NCI-H1694 treated with DMSO at 0.1 percent for 48 hours (cell line): ENCODE measurements around the gene IL12RB1.
A peak's percentile ranks its signal among the peaks of the same experiment; 100 is the strongest.
"Not testable (repeated sequence)": the region's sequence is repeated elsewhere in the genome, so short reads cannot be mapped to it uniquely, and the experiment has no call there.

ENCODE experiments used
- DNase-seq: peaks from one replicate; lab custom pipeline; 2025; lab: John Stamatoyannopoulos, UW

IL12RB1 gene

GRCh38 chr19:18112989-18113478 is 26.3 kb upstream of the IL12RB1 start:
- DNase-seq, result peak; percentile 70

DNA sequence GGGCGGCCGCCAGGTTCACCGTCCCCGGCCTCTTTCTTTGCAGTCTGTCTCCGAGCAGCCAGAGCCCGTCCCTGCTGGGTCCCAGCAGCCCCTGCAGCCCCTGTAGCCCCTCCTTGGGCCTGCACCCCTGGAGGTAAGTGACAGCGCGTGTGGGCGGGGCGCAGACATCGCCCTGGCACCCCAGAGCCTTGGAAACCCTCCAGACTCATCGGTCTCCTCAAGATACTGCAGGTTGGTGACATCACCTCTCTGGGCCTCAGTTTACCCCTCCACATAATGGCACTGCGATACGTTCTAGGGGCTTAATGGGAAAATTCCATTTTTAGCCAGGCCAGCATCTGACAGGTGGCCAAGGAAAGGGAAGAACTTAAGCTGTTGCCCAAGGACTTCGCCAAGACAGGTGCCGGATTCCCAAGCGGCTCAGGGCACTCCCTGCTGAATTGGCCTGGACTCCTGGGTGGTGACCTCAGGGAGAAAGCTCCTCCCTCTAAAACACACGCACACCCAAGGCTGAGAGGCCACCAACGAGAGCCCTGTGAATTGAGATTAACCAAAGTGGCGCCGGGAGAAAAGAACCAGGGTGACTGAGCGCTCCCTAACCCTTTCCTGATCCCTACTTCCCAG is 24.0 kb upstream of the IL12RB1 start:
- DNase-seq, result no peak

- no peak for DNase-seq
These were observed 23.2 kb upstream of the IL12RB1 start for GRCh38 chr19:18109733-18110608.

DNA sequence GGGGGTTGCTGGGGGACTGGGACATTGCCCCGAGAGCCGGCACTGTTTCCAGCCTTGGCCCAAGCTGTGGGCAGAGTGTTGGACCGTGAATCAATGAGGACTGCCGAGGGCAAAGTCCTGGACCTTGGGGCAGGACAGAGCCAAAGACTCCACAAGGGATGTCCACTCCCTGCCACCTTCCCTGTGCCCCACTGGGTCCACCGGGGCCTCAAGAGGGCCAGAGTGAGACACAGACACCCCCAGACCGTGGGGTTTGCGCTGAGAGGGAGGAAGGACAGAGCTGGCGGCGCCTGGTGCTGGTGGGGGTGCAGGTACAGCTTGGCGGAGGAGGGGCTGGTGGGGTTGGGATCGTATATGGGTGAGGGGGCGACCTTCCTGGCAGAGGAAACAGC is 22.6 kb upstream of the IL12RB1 start:
- no peak for DNase-seq

GRCh38 chr19:18108897-18109296 is 22.2 kb upstream of the IL12RB1 start:
- no peak for DNase-seq

- no peak for DNase-seq
These were observed 20.5 kb upstream of the IL12RB1 start for GRCh38 chr19:18107235-18107634.

DNA sequence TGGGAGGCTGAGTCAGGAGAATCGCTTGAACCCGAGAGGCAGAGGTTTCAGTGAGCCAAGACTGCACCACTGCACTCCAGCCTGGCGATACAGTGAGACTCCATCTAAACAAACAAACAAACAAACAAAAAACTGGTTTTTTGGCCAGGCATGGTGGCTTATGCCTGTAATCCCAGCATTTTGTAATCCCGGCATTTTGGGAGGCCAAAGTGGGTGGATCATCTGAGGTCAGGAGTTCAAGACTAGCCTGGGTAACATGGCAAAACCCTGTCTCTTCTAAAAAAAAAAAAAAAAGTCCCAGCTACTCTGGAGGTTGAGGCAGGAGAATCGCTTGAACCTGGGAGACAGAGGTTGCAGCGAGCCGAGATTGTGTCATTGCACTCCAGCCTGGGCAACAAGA is 18.5 kb upstream of the IL12RB1 start:
- not testable (repeated sequence) for DNase-seq

GRCh38 chr19:18104793-18105131 is 18.0 kb upstream of the IL12RB1 start:
- DNase-seq, result no peak

DNA sequence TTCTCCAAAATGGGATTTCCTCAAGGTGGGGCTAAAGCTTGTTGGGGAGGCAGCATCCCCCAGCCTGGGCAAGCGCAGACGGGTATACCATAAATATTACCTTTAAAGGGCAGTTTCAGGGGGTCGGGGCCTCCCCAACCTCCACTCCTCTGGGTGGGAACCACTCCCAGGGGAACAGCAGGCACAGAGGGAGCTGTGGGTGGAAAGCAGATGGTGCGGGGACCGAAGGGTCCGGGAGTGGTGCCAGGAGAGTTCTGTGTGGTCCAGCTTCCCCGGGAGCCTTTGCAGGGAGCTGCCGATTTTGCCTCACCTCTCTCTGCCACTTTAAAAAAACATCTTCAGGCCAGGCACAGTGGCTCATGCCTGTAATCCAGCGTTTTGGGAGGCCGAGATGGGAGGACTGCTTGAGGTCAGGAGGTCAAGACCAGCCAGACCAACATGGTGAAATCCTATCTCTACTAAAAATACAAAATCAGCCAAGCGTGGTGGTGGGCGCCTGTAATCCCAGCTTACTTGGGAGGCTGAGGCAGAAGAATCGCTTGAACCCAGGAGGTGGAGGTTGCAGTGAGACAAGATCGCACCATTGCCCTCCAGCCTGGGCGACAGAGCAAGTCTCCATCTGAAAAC is 16.3 kb upstream of the IL12RB1 start:
- DNase-seq, result peak; percentile 84

DNA sequence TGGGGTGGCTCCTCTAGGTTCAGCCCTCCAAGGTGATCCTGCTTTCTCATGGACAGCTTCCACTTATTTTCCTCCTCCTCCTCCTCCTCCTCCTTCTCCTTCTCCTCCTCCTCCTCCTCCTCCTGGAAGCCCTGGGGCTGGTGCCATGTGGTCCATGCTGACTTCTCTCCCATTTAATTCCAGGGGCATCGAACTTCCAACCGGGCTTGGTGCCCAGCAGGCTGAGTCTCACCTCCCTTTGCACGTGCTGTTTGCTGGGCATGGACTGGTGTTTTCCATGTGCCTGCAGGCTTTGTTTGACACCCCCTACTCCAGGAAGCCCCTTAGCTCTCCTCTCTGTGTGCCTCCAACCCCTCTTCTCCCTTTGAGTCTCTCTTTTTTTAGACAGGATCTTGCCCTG is 14.5 kb upstream of the IL12RB1 start:
- no peak for DNase-seq

GRCh38 chr19:18100710-18101109 is 14.0 kb upstream of the IL12RB1 start:
- no peak for DNase-seq

GRCh38 chr19:18099623-18099995 is 12.9 kb upstream of the IL12RB1 start:
- no peak for DNase-seq

- peak; percentile 14 for DNase-seq
These were observed 12.3 kb upstream of the IL12RB1 start for GRCh38 chr19:18098891-18099622.

- peak; percentile 79 for DNase-seq
These were observed 11.5 kb upstream of the IL12RB1 start for GRCh38 chr19:18097993-18098890.

GRCh38 chr19:18097217-18097992 is 10.7 kb upstream of the IL12RB1 start, which contains the start of gene MAST3:
Gene MAST3 (plus strand): TSS chr19:18097778. CDS start chr19:18097793, 15 bp downstream.
- peak; percentile 61 for DNase-seq

GRCh38 chr19:18096258-18096657 is 9.5 kb upstream of the IL12RB1 start:
- DNase-seq, result no peak

DNA sequence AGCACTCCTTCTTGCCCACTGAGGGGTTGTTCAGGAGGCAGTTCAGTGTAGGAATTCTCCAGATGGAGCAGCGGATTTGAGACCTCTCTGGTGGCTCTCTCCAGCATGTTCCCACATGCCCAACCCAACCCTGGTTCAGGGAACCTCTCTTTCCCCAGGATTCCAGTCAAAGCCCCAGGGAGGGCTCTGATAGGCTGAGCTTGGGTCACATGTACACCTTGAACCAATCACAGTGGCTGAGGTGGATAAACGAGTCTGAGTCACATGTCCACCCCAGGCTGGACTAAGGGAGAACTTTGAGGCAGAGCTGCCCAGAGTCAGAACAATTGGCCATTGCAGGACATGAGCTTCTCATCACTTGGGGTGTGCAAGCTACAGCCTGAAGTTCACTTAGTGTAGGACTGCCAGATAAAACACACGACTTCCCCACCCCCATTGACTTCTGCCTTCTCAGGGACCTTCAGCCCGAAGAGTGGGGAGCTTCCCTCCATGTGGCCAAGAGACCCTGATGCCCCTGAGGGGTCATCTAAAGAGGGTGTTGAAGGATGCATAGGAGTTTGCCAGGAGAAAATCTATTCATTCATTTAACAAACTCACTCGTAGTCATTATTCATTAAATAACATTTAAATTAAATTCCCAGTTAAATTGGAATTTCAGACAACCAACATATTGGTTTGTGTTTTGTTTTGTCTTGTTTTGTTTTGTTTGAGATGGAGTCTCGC is 6.9 kb upstream of the IL12RB1 start:
- DNase-seq, result peak; percentile 37

DNA sequence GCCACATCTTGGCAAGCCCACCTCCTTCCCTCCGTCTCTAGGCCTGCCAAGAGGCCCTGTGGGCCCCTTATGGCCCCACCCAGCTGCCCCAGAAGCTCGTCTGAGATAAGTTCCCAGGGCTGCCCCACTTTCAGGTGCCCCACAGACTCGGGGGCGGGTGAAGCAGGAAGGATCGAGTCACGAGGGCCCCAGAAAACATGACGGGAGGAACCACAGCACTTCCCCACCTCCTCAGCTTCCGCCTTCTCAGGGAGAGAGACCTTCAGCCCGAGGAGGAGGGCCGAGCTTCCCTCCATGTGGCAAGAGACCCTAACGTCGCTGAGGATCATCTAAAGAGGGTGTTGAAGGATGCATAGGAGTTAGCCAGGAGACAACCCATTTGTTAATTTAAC is 4.5 kb upstream of the IL12RB1 start:
- no peak for DNase-seq

GRCh38 chr19:18090545-18091216 is 3.9 kb upstream of the IL12RB1 start:
- DNase-seq, result no peak
